H9 (cell line): ENCODE measurements around the gene SLC16A4. TPM values are rescaled to one million over a fixed set of nuclear protein-coding genes. Genes with fewer than 3 reads are reported as not detected.
A peak's percentile ranks its signal among the peaks of the same experiment; 100 is the strongest.

Experiments used
- DNase-seq: peaks from one replicate; pipeline ENCODE4 v3.0.0-alpha.2; 2017
- H2AFZ ChIP-seq: one replicate; pipeline ENCODE4 v1.6.1; 2013; ENCODE audit warnings: mild to moderate bottlenecking, low read length, control low read depth, moderate library complexity
- H2AK5ac ChIP-seq: 2 replicates; pipeline ENCODE4 v1.6.1; 2013; ENCODE audit warnings: low read length, control low read depth, mixed read lengths; ENCODE audit not compliant: insufficient read length
- H2BK120ac ChIP-seq: one replicate; pipeline ENCODE4 v1.6.1; 2013; ENCODE audit warnings: low read depth, mild to moderate bottlenecking, low read length, control low read depth, inconsistent platforms; ENCODE audit not compliant: poor library complexity, severe bottlenecking
- H2BK12ac ChIP-seq: 2 replicates; pipeline ENCODE4 v1.6.1; 2013; ENCODE audit warnings: low read length, control low read depth, mixed read lengths, low read depth; ENCODE audit not compliant: insufficient read length
- H2BK15ac ChIP-seq: 2 replicates; pipeline ENCODE4 v1.6.1; 2013; ENCODE audit warnings: low read depth, low read length, control low read depth
- H2BK20ac ChIP-seq: one replicate; pipeline ENCODE4 v1.6.1; 2013; ENCODE audit warnings: low read depth, mild to moderate bottlenecking, low read length, control low read depth, inconsistent platforms; ENCODE audit not compliant: poor library complexity, severe bottlenecking
- H2BK5ac ChIP-seq: 2 replicates; pipeline ENCODE4 v1.6.1; 2013; ENCODE audit warnings: low read length, control low read depth, mixed read lengths; ENCODE audit not compliant: insufficient read length
- H3K14ac ChIP-seq: 2 replicates; pipeline ENCODE4 v1.6.1; 2013; ENCODE audit warnings: low read length, control low read depth; ENCODE audit not compliant: insufficient read depth
- H3K18ac ChIP-seq: 2 replicates; pipeline ENCODE4 v1.6.1; 2013; ENCODE audit warnings: low read depth, mild to moderate bottlenecking, mixed read lengths, low read length, control low read depth; ENCODE audit not compliant: insufficient read length
- H3K23ac ChIP-seq: 2 replicates; pipeline ENCODE4 v1.6.1; 2013; ENCODE audit warnings: low read length, control low read depth, mixed read lengths, low read depth; ENCODE audit not compliant: insufficient read length
- H3K23me2 ChIP-seq: 2 replicates; pipeline ENCODE4 v1.6.1; 2013; ENCODE audit warnings: low read depth, mild to moderate bottlenecking, mixed read lengths, low read length, control low read depth; ENCODE audit not compliant: insufficient read length, poor library complexity, severe bottlenecking
- H3K27ac ChIP-seq: 2 replicates; pipeline ENCODE4 v1.5.1; 2013; ENCODE audit warnings: low read length, control low read depth, mixed read lengths, low read depth; ENCODE audit not compliant: insufficient read length
- H3K27me3 ChIP-seq: 2 replicates; pipeline ENCODE4 v1.6.1; 2013; ENCODE audit warnings: low read length, control low read depth, inconsistent platforms; ENCODE audit not compliant: insufficient read depth
- H3K4ac ChIP-seq: 2 replicates; pipeline ENCODE4 v1.6.1; 2013; ENCODE audit warnings: low read depth, mild to moderate bottlenecking, control low read depth, inconsistent platforms, low read length, moderate library complexity
- H3K4me1 ChIP-seq: 2 replicates; pipeline ENCODE4 v1.6.1; 2013; ENCODE audit warnings: low read length, control low read depth, inconsistent platforms; ENCODE audit not compliant: insufficient read depth
- H3K4me2 ChIP-seq: 2 replicates; pipeline ENCODE4 v1.6.1; 2013; ENCODE audit warnings: low read length, control low read depth, mixed read lengths; ENCODE audit not compliant: insufficient read length, insufficient read depth
- H3K56ac ChIP-seq: 2 replicates; pipeline ENCODE4 v1.6.1; 2013; ENCODE audit warnings: low read depth, mild to moderate bottlenecking, mixed read lengths, low read length, control low read depth; ENCODE audit not compliant: insufficient read length
- H3K79me1 ChIP-seq: 2 replicates; pipeline ENCODE4 v1.6.1; 2013; ENCODE audit warnings: low read depth, mild to moderate bottlenecking, moderate library complexity, low read length, control low read depth, inconsistent platforms; ENCODE audit not compliant: insufficient read depth, poor library complexity, severe bottlenecking
- H3K79me2 ChIP-seq: 2 replicates; pipeline ENCODE4 v1.6.1; 2013; ENCODE audit warnings: low read length, control low read depth, inconsistent platforms; ENCODE audit not compliant: insufficient read depth
- H3K9ac ChIP-seq: 2 replicates; pipeline ENCODE4 v1.6.1; 2013; ENCODE audit warnings: low read length, control low read depth, mixed read lengths; ENCODE audit not compliant: insufficient read length; ENCODE audit errors: extremely low read depth
- H3K9me3 ChIP-seq: one replicate; pipeline ENCODE4 v1.6.1; 2013; ENCODE audit warnings: low read depth, low read length, inconsistent platforms; ENCODE audit not compliant: control insufficient read depth
- H3T11ph ChIP-seq: one replicate; pipeline ENCODE4 v1.6.1; 2013; ENCODE audit warnings: mild to moderate bottlenecking, low read length, control low read depth, inconsistent platforms
- H4K20me1 ChIP-seq: one replicate; pipeline ENCODE4 v1.6.1; 2013; ENCODE audit not compliant: control insufficient read depth, insufficient read length, insufficient read depth
- H4K5ac ChIP-seq: 2 replicates; pipeline ENCODE4 v1.6.1; 2013; ENCODE audit warnings: low read depth, mild to moderate bottlenecking, mixed read lengths, low read length, control low read depth; ENCODE audit not compliant: insufficient read length
- H4K8ac ChIP-seq: replicated peaks from 2 replicates; pipeline ENCODE4 v1.6.1; 2013; ENCODE audit warnings: low read length, control low read depth, mixed read lengths, low read depth; ENCODE audit not compliant: insufficient read length
- H4K91ac ChIP-seq: 2 replicates; pipeline ENCODE4 v1.6.1; 2013; ENCODE audit warnings: low read depth, mild to moderate bottlenecking, moderate library complexity, mixed read lengths, low read length, control low read depth; ENCODE audit not compliant: insufficient read length
- H3K27ac Mint-ChIP-seq, 3 experiments: 2 replicates in 2 of 3; 3 replicates in 1 of 3; pipeline ENCODE4 v1.8.0; 2020 to 2021; ENCODE audit warnings: mixed read lengths in 3 of 3, mild to moderate bottlenecking in 1 of 3, moderate library complexity in 1 of 3
- H3K27me3 Mint-ChIP-seq: 2 replicates; pipeline ENCODE4 v1.8.0; 2021; ENCODE audit warnings: low read depth, mild to moderate bottlenecking, moderate library complexity, mixed read lengths
- H3K36me3 Mint-ChIP-seq, 3 experiments: 2 replicates in 2 of 3; 3 replicates in 1 of 3; pipeline ENCODE4 v1.8.0; 2020 to 2021; ENCODE audit warnings: low read depth in 3 of 3, mixed read lengths in 3 of 3; ENCODE audit not compliant: insufficient read depth in 1 of 3
- H3K4me1 Mint-ChIP-seq, 2 experiments: 2 replicates each; pipeline ENCODE4 v1.8.0; 2020; ENCODE audit warnings: mixed read lengths in 2 of 2
- H3K4me3 Mint-ChIP-seq, 2 experiments: 2 replicates in 1 of 2; 3 replicates in 1 of 2; pipeline ENCODE4 v1.8.0; 2020 to 2021; ENCODE audit warnings: mild to moderate bottlenecking in 2 of 2, mixed read lengths in 2 of 2, moderate library complexity in 1 of 2
- H3K9me3 Mint-ChIP-seq, 2 experiments: 2 replicates in 1 of 2; 3 replicates in 1 of 2; pipeline ENCODE4 v1.8.0; 2020; ENCODE audit warnings: mild to moderate bottlenecking in 2 of 2, mixed read lengths in 2 of 2, moderate library complexity in 1 of 2
- WGBS: extraction: QIAGEN DNeasy Blood & Tissue Kit; methylation state at CpG from one replicate; pipeline ENCODE4 v1.1.7; 2013; ENCODE audit warnings: missing lambda C conversion rate, low lambda C conversion rate, mixed read lengths; ENCODE audit not compliant: insufficient read length; ENCODE audit errors: extremely low coverage; 5-methylcytosine and 5-hydroxymethylcytosine counted together
- total RNA-seq: library from RNA; stranded (reverse); gene quantifications from 2 replicates; pipeline ENCODE4 v1.2.1, GENCODE V29; 2021
- TF ChIP-seq, protein P1 (sequence below): fragments of 200-600 bp; sonication (generic); conservative IDR thresholded peaks from 3 replicates; pipeline ENCODE4 v1.8.0; 2021; ENCODE audit warnings: antibody characterized with exemption, mild to moderate bottlenecking

Gene SLC16A4
- total RNA-seq, 1 experiment from 2014 or later = 0.17 TPM

DNA sequence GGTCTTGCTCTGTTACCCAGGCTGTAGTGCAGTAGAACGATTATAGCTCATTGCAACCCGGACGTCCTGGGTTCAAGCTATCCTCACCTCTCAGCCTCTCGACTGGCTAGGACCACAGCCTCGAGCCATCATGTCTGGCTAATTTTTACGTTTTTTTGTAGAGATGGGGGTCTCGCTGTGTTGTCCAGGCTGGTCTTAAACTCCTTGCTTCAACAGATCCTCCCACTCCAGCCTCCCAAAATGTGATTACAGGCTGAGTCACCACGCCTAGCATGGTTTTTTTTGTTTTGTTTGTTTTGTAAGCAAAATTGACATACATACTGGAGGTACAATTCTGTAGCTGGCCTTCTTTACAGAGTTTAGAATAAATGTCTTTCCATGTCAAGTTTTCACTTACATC, 17.7 kb upstream of the SLC16A4 start:
- no peaks in the 10 kb centered on the region for H3K4me1 ChIP-seq

More for the DNA sequence above, 17.7 kb upstream of the SLC16A4 start:
- Histone ChIP-seq H3K79me2 (no peaks in the 10 kb centered on the region; the same call in 1 of the 2 replicates), H3K9me3 (no peaks in the 10 kb centered on the region), H4K20me1 (no peaks in the 10 kb centered on the region), H2BK12ac (no peak overlapping the region), H3K14ac (no peak overlapping the region), H3K4me2 (peak overlapping the region; percentile 80), H3K56ac (no peak overlapping the region), H4K8ac (no peak overlapping the region), H4K91ac (no peak overlapping the region), H2BK15ac (no peak overlapping the region), H4K5ac (no peak overlapping the region), H3T11ph (no peak overlapping the region), H3K27me3 (no peaks in the 10 kb centered on the region), H3K79me1 (peaks cover 2% of the 10 kb centered on the region), H3K27ac (no peak overlapping the region), H3K9ac (no peak overlapping the region), H3K23ac (no peak overlapping the region), H3K4ac (no peak overlapping the region), H2BK5ac (no peak overlapping the region), H3K23me2 (peaks cover 14% of the 10 kb centered on the region), H2AK5ac (no peak overlapping the region), H3K18ac (no peak overlapping the region), H2BK20ac (no peak overlapping the region), H2AFZ (no peak overlapping the region), H2BK120ac (no peak overlapping the region)
- Mint-ChIP-seq H3K4me1 (peaks cover 11 to 18% of the 10 kb centered on the region in 2 experiments), H3K27me3 (peaks cover 6% of the 10 kb centered on the region; the same call in 1 of the 2 replicates), H3K36me3 (peaks cover 3 to 17% (median 11%) of the 10 kb centered on the region in 3 experiments; a peak in 6 of 7 replicates), H3K4me3 (peak overlapping the region; percentile 98 to 100; a peak in 4 of 5 replicates), H3K27ac (no peak overlapping the region), H3K9me3 (no peaks in the 10 kb centered on the region; a peak in 2 of 5 replicates)
- no peak for DNase-seq
- TF ChIP-seq, protein P1, sequence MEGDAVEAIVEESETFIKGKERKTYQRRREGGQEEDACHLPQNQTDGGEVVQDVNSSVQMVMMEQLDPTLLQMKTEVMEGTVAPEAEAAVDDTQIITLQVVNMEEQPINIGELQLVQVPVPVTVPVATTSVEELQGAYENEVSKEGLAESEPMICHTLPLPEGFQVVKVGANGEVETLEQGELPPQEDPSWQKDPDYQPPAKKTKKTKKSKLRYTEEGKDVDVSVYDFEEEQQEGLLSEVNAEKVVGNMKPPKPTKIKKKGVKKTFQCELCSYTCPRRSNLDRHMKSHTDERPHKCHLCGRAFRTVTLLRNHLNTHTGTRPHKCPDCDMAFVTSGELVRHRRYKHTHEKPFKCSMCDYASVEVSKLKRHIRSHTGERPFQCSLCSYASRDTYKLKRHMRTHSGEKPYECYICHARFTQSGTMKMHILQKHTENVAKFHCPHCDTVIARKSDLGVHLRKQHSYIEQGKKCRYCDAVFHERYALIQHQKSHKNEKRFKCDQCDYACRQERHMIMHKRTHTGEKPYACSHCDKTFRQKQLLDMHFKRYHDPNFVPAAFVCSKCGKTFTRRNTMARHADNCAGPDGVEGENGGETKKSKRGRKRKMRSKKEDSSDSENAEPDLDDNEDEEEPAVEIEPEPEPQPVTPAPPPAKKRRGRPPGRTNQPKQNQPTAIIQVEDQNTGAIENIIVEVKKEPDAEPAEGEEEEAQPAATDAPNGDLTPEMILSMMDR = no peak
- no CpG with 5 or more reads among the region's 8 CpGs for WGBS
